ENCODE measurements around the gene DTYMK. TPM values are rescaled to one million over a fixed set of nuclear protein-coding genes. Genes with fewer than 3 reads are reported as not detected.

Gene DTYMK
- total and polyA plus RNA-seq, 12 donors: 6.4 to 18.5 (median 9.4) TPM

DNA sequence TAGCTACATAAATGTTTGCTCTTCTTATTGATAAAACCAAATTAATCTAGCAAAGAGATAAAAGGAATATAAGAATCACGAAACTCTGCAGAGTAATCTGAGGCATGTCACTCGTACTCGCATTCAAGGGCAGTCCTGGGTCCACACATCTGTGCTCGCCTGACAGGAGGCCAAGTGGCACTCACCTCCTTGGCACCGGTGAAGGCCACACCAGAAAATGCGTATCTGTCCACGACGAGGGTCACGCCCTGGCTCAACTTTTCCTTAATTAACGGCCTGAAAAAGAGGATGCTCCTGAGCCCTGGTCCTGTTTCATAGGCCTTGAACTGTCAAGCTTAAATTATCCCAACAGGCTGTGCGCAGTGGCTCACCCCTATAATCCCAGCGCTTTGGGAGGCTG, 6.6 kb downstream of the DTYMK start:
- WGBS, 2 donors: 90 to 93% methylated on average over 12 of the region's 12 CpGs
- Histone ChIP-seq H3K36me3 (peaks cover 0 to 96% (median 18%) of the 10 kb centered on the region in 9 donors), H3K4me1 (peaks cover 0 to 13% (median 8%) of the 10 kb centered on the region in 9 donors), H3K4me3 (no peak overlapping the region), H3K9me3 (no peaks in the 10 kb centered on the region), H3K27ac (no peak overlapping the region), H3K27me3 (no peaks in the 10 kb centered on the region)
- DNase-seq: no peak
- ATAC-seq: no peak
- TF ChIP-seq, protein P1, sequence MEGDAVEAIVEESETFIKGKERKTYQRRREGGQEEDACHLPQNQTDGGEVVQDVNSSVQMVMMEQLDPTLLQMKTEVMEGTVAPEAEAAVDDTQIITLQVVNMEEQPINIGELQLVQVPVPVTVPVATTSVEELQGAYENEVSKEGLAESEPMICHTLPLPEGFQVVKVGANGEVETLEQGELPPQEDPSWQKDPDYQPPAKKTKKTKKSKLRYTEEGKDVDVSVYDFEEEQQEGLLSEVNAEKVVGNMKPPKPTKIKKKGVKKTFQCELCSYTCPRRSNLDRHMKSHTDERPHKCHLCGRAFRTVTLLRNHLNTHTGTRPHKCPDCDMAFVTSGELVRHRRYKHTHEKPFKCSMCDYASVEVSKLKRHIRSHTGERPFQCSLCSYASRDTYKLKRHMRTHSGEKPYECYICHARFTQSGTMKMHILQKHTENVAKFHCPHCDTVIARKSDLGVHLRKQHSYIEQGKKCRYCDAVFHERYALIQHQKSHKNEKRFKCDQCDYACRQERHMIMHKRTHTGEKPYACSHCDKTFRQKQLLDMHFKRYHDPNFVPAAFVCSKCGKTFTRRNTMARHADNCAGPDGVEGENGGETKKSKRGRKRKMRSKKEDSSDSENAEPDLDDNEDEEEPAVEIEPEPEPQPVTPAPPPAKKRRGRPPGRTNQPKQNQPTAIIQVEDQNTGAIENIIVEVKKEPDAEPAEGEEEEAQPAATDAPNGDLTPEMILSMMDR (IDR thresholded peaks at IDR 0.05): no peak
- intact Hi-C loops (cut with DNase I): loop anchor here in 1 of 10 donors (10.0 kb wide), 1 partner anchor 55 kb away; the partner anchor contains the start of gene D2HGDH

DNA sequence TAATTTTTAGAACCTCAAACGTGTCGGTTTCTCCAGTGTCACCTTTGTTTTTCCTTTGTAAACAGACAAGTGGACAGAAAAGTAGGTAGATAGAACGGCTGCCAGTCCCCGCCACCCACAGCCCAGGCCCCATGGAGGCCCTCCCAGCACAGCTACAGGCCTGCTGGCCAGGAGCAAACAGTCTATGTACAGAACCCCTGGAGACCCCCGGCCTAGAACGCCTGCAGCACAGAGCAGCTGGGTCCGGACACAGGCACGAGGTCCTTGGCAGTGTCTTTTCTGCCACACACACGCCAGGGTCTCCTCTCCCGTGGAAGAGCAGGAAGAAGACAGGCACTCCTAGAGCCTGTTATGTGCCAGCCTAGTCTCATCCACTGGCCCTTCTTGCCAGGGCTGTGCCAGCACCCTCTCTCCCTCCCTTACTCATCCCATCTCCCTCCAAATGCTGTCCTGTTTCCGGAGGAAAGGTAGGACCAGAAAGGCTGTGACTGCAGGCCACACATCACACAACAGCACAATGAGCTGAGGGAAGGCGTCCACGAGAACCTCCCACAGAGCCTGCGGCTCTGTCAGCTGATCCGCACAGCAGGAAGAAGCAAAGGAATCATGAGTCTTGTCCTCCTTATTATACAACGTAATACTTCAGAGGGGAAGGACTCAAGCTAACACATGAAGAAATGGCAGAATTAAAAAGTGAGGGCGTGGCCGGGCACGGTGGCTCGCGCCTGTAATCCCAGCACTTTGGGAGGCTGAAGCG, 7.7 kb downstream of the DTYMK start:
- Histone ChIP-seq H3K27me3 (no peaks in the 10 kb centered on the region), H3K27ac (no peak overlapping the region), H3K9me3 (no peaks in the 10 kb centered on the region), H3K4me1 (peaks cover 0 to 22% (median 8%) of the 10 kb centered on the region in 9 donors), H3K36me3 (peaks cover 0 to 93% (median 15%) of the 10 kb centered on the region in 9 donors), H3K4me3 (no peak overlapping the region)
- 93 to 95% methylated on average over 22 of the region's 22 CpGs for WGBS, 2 donors
- intact Hi-C loops (cut with DNase I): no loop called here
- TF ChIP-seq, protein P1 (IDR thresholded peaks at IDR 0.05): no peak
- no peak for DNase-seq
- ATAC-seq: no peak

DNA sequence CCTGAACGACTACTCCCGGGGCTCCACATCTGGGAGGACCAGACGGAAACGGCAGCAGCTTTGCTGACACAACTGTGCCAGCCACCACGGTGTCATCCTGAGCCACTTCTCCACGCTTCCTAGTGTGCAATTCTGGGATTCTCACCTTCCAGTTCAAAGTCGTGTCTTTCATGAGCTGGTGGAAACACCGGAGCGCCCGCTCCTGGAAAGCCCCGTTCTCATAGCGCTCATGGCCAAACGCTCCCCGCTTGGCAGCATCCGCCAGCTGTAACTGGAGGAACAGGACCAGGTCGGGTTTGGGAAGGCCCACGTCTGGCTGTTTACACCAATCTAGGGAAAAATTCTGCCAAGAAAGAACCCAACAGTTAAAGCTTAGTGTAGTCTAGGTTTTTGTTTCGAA, 8.3 kb downstream of the DTYMK start:
- Histone ChIP-seq H3K36me3 (peaks cover 0 to 87% (median 15%) of the 10 kb centered on the region in 9 donors), H3K9me3 (no peaks in the 10 kb centered on the region), H3K27me3 (no peaks in the 10 kb centered on the region), H3K4me1 (peaks cover 0 to 24% (median 8%) of the 10 kb centered on the region in 9 donors), H3K4me3 (no peak overlapping the region), H3K27ac (no peak overlapping the region)
- 94% methylated on average over 18 of the region's 18 CpGs for WGBS, 2 donors
- ATAC-seq: no peak
- no peak for DNase-seq
- TF ChIP-seq, protein P1 (IDR thresholded peaks at IDR 0.05): no peak
- intact Hi-C loops (cut with DNase I): no loop called here

DNA sequence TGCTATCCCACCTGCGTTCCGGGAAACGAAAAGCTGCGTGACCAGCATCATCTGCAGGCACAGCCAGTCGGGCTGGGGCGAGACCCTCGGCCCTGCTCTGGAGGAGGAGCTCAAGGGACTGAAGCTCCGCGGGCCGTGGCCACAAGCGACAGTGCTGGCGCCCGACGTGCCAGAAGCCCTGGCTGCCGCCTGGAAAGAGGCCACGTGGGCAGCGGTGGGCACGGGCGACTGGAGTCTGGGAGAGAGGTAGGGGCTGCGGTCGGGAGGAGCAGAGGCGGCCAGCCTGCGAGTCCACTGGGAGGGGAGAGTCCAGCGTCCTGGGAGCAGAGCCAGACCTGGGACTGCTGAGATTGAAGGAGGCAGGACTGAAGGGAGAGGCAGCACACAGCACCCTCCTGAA, 9.2 kb downstream of the DTYMK start:
- 95% methylated on average over 24 of the region's 24 CpGs for WGBS, 2 donors
- TF ChIP-seq, protein P1 (IDR thresholded peaks at IDR 0.05): no peak
- Histone ChIP-seq H3K4me1 (peaks cover 0 to 24% (median 8%) of the 10 kb centered on the region in 9 donors), H3K4me3 (no peak overlapping the region), H3K27ac (no peak overlapping the region), H3K36me3 (peaks cover 0 to 84% (median 15%) of the 10 kb centered on the region in 9 donors), H3K9me3 (no peaks in the 10 kb centered on the region), H3K27me3 (no peaks in the 10 kb centered on the region)
- intact Hi-C loops (cut with DNase I): no loop called here
- DNase-seq (no peak), ATAC-seq (peak in 1 of 8 donors; percentile 3)

All from heart right ventricle (tissue), 16 donors.